GM19238 (cell line): ENCODE results near the gene BPIFB4.
A peak's percentile ranks its signal among the peaks of the same experiment; 100 is the strongest.
"Not testable (repeated sequence)": the region's sequence is repeated elsewhere in the genome, so short reads cannot be mapped to it uniquely, and the experiment has no call there.

ENCODE experiments used
- DNase-seq: peaks from one replicate; pipeline ENCODE4 v3.0.0; 2011; ENCODE audit warnings: low spot score; ENCODE audit not compliant: insufficient read length

Gene BPIFB4

DNA sequence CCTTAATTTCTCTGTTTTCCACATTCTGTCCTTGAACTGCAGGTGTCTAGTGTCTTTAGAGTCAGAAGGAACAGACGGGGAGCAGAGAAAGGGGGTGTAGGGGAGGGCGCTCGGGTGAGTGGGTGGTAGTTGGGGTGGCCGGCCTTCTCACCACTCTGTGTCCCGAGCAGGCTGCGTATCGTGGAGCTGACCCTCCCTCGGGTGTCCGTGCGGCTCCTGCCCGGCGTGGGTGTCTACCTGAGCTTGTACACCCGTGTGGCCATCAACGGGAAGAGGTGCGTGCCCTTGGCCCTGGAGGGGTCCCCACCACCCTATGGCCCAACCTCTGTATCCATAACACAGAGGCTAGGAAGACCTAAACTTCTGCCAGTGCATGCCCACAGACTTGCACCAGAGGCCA, 5.3 kb downstream of the BPIFB4 start:
- DNase-seq: no peak

DNA sequence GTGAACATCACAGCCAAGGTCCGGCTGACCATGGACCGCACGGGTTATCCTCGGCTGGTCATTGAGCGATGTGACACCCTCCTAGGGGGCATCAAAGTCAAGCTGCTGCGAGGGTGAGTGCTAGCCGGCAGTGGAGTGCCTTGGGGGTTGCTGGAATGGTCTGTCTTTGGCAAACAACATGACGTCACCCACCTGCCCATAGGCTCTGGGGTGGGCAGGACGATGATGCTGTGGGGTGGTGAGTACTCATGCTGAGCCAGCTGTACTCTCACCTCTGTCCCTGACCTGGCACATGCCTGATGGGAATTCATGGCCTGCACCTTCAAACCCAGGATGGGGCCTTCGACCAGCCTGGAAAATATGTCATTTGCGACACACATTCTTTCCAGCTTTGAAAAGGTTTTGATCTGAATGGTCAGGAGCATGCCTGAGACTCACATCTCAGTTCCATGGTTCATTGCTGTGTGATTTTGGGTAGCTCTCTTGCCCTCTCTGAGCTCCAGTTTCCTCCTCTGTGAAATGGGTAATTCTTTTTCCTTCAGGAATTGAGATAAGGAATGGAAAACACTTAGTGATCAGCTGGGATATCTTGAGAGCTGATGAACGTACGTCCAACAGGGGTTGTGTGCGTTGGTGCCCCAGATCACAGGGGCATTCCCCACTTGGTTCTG, 6.7 kb downstream of the BPIFB4 start:
- no peak for DNase-seq

DNA sequence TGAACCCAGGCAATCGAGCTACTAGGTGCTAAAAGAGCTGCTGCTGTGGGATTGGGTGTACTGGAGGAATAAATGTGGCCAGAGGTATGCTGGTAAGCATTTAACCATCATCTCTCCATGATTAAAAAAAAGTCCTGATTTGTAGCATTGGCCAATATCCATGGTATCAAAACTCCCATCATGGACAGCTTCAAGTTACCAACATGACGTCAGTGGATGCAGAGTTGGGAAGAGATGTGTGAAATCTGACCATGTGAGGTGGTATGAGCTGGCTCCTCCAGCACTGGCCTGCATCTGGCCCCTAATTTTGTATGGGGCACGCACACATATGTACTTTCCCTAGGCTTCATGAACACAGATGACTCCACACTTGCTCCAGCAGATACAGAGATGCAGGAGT, 11.7 kb downstream of the BPIFB4 start:
- DNase-seq: no peak

GRCh38 chr20:33091693-33092092, 12.2 kb downstream of the BPIFB4 start:
- no peak for DNase-seq

- no peak for DNase-seq
Measured at GRCh38 chr20:33092361-33092760, 12.9 kb downstream of the BPIFB4 start.

GRCh38 chr20:33093074-33093473, 13.6 kb downstream of the BPIFB4 start:
- DNase-seq: no peak

DNA sequence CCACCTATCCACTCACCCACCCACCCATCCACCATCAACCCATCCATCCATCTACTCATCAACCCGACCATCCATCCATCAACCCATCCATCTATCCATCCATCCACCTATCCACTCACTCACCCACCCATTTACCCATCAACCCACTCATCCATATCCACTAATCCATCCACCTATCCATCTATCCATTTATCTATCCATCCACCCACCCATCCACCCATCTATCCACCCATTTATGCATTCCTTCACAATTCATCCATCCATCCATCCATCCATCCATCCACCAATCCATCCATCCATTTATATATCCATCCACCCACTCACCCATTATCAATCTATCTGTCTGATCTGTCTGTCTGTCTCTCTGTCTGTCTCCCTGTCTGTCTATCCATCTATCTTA, 14.1 kb downstream of the BPIFB4 start:
- no peak for DNase-seq

GRCh38 chr20:33095249-33095648, 15.8 kb downstream of the BPIFB4 start:
- no peak for DNase-seq

GRCh38 chr20:33095902-33096584, 16.6 kb downstream of the BPIFB4 start:
- peak; percentile 63 for DNase-seq

DNA sequence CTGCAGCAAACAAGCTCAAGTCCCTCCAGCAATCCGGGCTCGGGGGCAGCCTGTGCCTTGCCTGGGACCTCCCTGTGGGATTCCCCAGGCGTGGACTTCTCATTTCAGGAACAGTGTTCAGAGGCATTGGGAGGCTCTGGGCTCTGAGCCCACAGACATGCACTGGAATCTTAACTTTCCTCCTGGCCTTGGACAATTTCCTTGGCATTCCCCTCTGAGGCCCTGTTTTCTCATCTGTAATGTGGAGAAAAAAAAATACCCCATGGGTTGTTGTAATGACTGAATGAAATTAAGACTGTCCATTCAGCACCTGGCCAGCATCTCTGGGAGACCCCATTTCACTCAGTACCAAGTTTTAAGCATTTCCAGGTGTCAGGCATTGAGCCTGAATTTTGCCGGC, 17.6 kb downstream of the BPIFB4 start:
- DNase-seq: no peak

- DNase-seq: no peak
Measured at GRCh38 chr20:33099843-33100538, 20.5 kb downstream of the BPIFB4 start.

DNA sequence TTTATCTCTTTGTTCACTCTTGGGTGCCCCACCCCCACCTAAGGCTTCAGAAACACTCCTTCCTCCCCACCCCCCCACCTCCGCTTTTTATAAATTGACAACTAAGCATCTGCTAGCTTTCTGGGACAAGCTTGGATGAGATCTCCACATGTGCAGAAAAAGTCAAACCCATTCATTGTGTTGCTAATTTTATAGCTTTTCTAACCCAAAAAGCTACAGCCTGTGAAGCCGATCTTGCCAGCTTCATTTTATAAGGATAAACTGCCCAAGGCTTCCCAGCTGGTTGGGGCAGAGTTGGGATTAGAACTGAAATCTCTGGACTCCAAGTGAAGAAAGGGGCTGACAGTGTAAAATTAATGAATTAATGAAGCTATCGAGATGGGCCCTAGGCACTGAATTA, 24.1 kb downstream of the BPIFB4 start:
- no peak for DNase-seq

DNA sequence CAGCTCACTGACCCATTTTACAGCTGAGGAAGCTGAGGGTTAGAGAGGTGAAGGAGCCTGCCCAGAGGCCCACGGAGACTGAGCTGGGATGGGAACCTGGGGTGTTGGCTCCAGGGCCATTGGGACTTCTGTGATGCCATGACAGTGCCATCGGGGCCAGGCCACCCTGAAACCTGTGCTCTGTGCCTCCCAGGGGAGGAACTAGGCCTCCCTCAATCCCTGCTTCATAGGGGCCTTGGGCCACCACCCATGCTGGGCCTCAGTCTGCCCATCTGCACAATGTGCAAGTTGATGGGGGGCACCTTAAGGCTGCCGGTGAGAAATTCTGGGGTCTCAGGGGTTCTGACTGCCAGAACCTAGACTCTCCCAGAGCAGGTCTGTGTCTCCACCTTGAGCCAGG, 24.9 kb downstream of the BPIFB4 start:
- DNase-seq: no peak

- no peak for DNase-seq
Measured at GRCh38 chr20:33105316-33105924, 26.0 kb downstream of the BPIFB4 start.

- DNase-seq: not testable (repeated sequence)
Measured at GRCh38 chr20:33106058-33106620, 26.7 kb downstream of the BPIFB4 start.

DNA sequence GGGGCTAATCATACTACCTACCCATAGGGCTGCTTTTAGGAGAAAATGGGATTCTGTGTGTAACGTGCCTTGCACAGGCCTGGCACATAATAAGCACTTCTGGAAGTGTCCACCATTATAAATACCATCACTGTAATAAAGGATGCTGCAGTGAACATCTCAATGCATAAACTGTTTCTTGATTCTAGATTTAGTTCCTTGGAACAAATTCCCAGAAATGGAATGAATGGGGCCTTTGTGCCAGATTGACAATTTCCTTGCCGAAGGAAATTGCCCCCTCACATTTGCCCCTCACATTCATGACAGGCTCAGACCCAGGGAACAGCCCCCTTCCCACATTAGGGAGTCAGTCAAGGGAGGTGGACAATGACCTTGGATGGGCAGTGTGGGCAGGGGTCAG, 29.2 kb downstream of the BPIFB4 start:
- DNase-seq: no peak

GRCh38 chr20:33110147-33110825, 30.8 kb downstream of the BPIFB4 start:
- DNase-seq: no peak

DNA sequence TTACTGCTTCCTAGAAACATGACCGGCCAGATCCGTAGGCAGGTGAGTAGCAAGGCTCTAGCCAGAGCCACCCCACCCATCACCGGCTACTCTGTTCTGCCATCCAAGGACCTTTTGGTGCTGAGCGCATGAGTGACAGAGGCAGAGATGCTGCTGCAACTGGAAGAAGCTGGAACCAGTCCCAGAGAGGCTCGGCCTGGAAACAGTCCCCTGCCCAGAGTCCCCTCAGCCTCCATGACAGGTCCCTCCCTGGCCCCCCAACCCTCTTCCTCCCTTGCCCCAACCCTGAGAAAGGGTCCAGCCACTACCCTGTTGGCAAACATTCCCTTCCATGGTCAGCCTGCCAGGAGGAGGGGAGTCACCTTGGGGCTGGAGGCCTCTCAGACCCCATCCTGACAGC, 31.9 kb downstream of the BPIFB4 start:
- DNase-seq: no peak

DNA sequence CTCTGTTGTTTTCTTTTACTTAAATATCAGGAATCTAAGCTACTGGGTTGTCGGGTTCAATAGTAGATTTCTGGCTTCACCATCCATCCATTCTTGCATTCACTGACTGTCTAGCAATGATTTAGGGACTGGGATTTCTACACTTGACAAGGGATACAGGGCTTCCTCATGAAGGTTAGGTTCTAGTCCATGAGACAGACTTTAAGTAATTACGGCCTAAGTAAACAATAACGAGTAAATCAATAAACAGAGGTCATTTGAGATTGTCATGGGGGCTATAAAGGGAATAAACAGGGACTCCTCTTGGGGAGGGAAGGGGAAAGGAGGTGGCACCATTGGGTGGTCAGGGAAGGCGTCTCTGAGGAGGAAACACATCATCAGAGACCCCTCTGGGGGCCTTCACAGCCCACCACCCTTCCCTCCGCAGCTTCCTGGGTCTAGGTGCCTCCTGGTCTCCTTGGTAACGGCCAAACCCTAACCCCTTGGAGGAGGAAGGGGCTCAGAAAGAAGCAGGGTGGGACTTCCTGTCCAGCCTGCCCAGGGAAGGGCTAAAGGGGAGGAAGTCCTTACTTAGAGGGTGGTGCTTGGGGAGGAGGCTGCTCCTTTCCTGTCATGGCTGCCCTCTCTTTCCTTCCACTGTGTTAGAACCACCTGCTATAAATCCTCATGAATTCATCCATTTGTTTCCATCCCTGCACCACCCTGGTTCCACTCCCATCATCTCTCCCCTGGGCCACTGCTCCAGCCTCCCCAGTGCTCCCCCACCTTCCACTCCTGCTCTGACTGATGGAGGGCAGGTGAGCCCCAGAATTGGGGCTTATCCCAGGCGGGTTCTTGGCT, 33.3 kb downstream of the BPIFB4 start:
- DNase-seq: no peak

DNA sequence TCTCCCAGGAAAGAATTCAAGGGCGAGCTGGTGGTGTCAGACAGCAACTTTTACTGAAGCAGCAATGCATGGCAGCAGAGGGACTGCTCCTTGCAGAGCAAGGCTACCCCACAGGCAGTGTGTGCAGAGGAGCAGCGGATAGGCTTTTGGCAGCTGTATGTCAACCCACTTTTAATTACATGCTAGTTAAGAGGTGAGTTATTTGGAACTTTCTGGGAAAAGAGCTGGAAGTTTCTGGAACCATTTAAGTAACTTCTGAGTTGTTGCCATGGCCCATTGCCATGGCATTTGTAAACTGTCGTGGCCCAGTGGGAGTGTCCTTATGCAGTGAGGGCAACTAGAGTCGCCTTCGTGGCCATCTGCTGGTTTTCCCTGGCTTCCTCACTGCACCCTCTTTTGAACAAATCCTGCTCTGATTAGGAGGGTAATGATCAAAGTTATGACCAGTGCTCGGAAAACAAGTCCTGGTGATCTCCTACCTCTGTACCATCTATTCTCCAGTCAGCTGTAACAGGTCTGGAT, 34.0 kb downstream of the BPIFB4 start:
- DNase-seq: no peak
